Stimulated activated CD8-positive, alpha-beta memory T cell treated with anti-CD3 and anti-CD28 coated beads, Interleukin-12 subunit alpha, Interleukin-12 subunit beta, amount 100 ng/mL, for 24 hours (primary cell): ENCODE results near the gene PPHLN1.
"Not testable (repeated sequence)": the region's sequence is repeated elsewhere in the genome, so short reads cannot be mapped to it uniquely, and the experiment has no call there.

Experiments used
- DNase-seq: peaks from one replicate; pipeline ENCODE4 v3.0.0-alpha.2; 2020; ENCODE audit errors: extremely low read depth

PPHLN1 gene

GRCh38 chr12:42322567-42322966 lies 3.4 kb upstream of the PPHLN1 start:
- no peak for DNase-seq

DNA sequence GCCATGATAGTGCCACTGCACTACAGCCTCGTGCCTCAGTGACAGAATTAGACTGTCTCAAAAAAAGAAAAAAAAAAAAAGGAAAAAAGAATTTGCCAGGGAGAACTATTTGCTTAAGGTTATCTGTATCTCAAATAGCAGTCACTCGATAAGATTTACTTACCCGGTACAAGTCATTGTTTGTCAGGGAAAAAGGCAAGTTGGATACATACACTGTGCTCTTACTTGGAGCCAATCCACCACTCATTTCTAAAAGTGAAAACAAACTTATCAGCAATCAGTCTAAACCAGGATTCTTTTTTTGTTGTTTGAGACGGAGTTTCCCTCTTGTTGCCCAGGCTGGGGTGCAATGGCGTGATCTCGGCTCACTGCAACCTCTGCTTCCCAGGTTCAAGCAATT lies 2.1 kb upstream of the PPHLN1 start:
- DNase-seq, result no peak

- no peak for DNase-seq
These were observed 678 bp upstream of the PPHLN1 start for GRCh38 chr12:42325326-42325652.

DNA sequence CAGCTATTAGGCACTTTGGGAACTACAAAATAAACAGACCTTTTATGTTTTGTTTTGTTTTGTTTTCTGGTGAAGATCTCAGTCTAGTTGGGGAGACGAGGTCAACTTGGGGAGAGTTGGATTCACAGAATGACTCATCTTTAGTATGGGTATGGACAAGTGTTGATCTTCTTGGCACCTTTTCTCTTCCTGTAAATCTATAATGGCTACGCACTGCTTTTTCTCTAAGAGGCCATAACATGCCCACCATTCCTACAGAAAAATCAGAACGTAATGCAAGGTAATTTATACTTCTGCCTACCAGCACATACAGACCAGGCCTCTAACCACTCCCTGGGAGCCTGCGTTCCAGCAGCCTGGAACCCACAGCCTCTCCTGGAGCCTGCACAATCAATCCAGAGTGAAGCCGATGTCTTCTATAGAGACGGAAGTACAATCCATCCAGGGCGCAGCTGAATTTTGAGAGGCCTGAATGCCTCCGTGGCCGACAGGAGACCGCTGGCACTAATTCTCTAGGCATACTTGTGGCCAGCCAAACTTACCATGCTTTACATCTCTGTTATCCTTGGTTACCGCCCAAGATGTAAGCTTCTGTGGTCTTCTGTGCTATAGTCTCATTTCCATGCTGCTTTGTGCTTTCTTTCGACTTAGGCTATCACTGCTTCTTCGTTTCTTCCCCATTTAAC lies 717 bp downstream of the PPHLN1 start:
- no peak for DNase-seq

GRCh38 chr12:42327227-42327590 lies 1.2 kb downstream of the PPHLN1 start:
- DNase-seq, result no peak

GRCh38 chr12:42330097-42330496 lies 4.1 kb downstream of the PPHLN1 start:
- DNase-seq, result not testable (repeated sequence)

GRCh38 chr12:42332301-42333285 lies 6.6 kb downstream of the PPHLN1 start:
- no peak for DNase-seq

DNA sequence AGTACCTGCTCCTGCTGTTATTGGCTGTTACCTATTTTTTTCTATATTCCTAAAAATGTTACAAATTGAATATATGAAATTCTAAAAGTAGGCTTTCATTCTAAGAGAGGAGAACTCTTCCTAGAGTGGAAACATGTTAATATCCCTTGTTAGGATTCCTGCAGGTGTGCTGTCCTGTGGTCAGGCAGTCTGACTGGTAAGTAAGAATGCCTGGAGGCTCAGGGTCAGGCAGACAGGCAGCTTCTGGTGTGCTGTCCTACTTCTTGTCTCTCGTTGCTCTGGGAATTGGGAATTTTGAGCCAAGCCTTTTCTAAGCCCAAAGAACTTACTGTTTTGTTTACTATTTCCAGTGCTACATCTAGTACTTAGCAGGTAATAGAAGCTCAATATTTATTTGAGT lies 10.3 kb downstream of the PPHLN1 start:
- no peak for DNase-seq

DNA sequence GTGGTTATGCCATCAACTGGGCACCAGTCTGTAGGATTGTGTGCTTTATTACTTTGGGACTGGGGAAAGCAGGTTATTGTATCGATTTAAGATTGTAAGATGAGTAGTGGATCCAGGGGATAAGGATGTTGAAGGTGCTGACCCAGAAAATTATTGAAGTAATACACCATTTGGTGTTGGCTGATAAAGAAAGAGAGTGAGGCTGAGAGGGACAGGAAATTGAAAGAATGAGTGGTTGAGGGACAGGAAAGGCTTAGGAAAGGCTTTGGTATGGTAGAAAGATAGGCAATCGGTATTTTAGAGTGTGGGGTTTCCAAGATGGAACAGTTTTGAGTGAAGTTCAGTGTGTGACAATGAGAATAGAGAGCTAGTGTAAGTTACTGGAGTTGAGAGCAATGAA lies 12.3 kb downstream of the PPHLN1 start:
- DNase-seq, result no peak

DNA sequence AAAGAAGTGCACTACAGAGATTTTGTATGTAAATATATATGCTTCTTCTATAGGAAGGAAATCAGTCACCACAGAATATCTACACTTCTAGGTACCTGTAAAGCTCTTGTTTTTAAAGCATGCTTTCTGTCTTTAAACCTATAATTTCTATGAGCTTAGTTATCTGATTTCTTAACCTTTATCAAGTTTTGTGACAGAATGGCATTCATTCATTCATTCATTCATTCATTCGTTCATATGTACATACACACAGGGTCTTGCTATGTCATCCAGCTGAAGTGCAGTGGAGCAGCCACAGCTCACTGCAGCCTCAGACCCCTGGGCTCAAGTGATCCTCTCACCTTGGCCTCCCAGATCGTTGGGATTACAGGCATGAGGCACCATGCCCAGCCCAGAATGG lies 16.1 kb downstream of the PPHLN1 start:
- no peak for DNase-seq

- DNase-seq, result no peak
These were observed 17.8 kb downstream of the PPHLN1 start for GRCh38 chr12:42343721-42344120.

- no peak for DNase-seq
These were observed 20.5 kb downstream of the PPHLN1 start for GRCh38 chr12:42346403-42347002.

DNA sequence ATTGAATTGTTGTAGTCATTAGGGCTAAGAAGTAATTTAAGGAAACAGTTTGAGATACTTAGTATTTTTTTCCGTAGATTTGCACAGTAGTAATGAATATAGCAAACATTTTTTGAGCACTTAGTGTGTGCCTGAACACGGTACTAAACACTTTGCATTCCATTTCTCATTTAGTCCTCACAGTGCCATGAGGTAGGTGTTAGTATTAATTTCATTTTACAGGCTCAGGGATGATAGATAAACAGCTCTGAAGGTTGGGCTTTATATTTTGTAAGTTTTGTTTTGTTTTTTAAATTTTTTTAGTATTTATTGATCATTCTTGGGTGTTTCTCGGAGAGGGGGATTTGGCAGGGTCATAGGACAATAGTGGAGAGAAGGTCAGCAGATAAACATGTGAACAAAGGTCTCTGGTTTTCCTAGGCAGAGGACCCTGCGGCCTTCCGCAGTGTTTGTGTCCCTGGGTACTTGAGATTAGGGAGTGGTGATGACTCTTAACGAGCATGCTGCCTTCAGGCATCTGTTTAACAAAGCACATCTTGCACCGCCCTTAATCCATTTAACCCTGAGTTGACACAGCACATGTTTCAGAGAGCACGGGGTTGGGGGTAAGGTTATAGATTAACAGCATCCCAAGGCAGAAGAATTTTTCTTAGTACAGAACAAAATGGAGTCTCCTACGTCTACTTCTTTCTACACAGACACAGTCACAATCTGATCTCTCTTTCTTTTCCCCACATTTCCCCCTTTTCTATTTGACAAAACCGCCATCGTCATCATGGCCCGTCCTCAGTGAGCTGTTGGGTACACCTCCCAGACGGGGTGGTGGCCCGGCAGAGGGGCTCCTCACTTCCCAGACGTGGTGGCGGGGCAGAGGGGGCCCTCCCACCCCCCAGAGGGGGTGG lies 23.4 kb downstream of the PPHLN1 start:
- DNase-seq, result not testable (repeated sequence)

GRCh38 chr12:42350021-42350407 lies 24.0 kb downstream of the PPHLN1 start:
- not testable (repeated sequence) for DNase-seq

DNA sequence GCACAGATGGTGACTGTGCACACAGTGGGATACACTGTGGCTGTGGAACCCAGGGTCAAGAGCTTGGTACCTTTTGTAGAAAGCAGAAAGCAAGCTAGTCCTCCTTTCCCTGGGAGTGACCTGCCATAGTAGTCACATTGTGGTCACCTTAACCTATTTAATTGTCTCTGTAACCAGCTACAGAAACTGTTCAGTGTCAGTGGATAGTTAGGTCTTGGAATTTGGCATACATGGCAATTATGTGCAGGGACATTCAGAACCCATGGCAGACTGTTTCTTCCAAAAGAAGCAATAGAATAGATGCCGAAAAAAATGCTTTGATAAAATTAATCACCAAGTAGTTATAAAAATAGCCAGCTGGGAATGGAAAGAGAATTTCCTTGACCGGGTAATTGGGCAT lies 30.4 kb downstream of the PPHLN1 start:
- no peak for DNase-seq

DNA sequence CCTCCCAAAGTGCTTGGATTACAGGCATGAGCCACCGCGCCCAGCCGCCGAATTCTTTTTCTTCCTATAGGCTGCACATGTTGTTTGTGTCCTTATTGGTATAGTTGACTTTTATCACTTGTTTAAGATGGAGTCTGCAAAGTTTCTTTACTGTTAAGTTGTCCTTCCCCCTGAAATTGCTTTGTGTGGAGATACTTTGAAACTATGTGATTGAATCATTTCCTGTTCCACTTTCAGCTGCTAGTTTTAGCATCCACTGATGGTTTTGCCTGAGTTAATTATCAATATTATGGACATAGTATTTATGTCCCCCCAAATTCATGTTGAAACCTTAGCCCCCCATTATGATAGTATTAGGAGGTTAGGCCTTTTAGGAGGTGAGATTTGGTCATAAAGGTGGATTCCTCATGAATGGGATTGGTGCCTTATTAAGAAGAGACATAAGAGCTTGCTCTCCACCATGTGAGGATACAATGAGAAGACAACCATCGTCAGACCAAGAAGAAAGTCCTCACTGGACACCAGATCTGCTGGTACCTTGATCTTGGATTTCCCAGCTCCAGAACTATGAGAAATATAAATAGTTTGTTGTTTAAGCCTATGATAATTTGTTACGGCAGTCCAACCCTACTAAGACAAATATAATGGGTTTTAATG lies 34.9 kb downstream of the PPHLN1 start:
- DNase-seq, result no peak

- DNase-seq, result no peak
These were observed 36.1 kb downstream of the PPHLN1 start for GRCh38 chr12:42361909-42362646.

- DNase-seq, result no peak
These were observed 36.8 kb downstream of the PPHLN1 start for GRCh38 chr12:42362647-42363260.

GRCh38 chr12:42364692-42365091 lies 38.7 kb downstream of the PPHLN1 start:
- no peak for DNase-seq

DNA sequence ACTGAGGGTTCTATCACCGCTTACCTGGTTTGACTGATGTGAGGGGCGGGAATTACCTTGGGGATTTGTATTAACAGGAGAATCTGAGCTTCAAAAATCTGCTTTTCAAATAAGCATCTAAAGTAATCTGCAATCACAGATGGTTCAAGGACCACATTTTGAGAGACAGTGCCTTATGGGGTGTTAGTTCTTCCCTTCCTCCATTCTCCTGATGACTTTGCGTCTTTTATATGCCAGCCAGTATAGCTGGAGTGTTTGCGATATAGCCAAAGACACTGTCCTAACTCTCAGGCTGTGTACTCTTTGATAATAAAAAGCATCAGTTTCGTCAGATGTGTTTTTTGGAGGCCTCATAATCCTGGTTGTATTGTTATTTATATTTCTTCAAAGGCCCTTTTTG lies 39.5 kb downstream of the PPHLN1 start:
- DNase-seq, result no peak
